ENCODE data around the gene USP34. TPM values are rescaled to one million over a fixed set of nuclear protein-coding genes. Genes with fewer than 3 reads are reported as not detected.
A peak's percentile ranks its signal among the peaks of the same experiment; 100 is the strongest.

Gene USP34
- total and polyA plus RNA-seq, 9 of the 15 experiments (the other 6 are each of a cell fraction or from before 2014, with no cell fraction given): 19.8 to 108 (median 67.8) TPM

DNA sequence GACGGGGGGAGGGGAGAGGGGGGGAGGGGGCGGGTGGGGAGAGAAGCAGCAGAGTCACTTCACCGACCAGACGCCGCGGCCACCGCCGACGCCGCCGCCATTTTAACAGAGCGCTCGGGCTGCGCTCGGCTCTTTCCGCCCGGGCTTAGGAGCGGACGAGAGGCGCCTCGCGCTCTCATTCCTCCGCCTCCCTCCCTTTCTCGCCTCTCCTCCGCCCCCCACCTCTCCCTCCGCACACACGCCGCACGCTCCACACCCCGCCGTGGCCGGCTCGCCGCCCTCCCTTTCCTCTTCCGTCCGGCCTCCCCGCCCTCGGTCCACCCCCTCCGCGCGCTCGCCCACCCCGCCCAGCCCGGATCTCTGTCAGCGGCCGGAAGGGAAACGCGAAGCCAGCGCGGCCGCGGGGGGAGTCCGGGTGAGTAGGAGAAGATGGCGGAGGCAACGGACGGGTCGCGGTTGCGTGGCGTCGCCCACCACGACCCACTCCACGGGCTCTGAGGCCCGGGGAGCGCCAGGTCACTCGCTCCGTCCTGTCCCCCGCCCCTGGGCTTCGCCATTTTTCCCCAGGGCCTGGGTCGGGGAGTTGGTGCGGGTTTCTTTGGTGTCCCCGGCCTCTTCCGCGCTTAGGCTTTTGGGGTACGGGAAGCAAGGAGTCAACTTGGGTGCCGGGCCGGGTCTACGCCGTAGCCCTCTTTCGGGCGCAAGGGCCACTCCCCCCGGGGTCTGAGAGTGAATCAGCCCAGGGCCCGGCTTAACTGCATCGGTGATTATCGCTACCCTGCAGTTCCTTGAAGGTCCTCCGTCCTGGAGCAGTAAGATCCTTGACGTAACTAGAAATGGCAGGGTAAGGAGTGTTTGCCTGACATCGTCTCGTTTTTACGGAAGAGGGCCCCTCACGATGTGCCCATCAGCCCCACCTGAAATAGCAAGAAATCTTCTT is at the start of gene USP34 (continued):
- no peak for TF ChIP-seq EZH2 (IDR thresholded peaks at IDR 0.05; ENCODE audit: borderline replicate concordance, low read depth, low read length)
- no peak; a peak in 1 of 4 replicates for TF ChIP-seq FOXK2 (conservative IDR thresholded peaks at IDR 0.05 in 1 of 2, IDR thresholded peaks at IDR 0.05 in 1 of 2; ENCODE audit: low read depth in 2 of 2)
- no peak for TF ChIP-seq KLF13 (tag; IDR thresholded peaks at IDR 0.05; ENCODE audit: borderline replicate concordance, low read depth)
- TF ChIP-seq SETDB1 (IDR thresholded peaks at IDR 0.05; ENCODE audit: low read length): no peak
- no peak for TF ChIP-seq STAG1 (CRISPR knock-in tag; IDR thresholded peaks at IDR 0.05; ENCODE audit: borderline replicate concordance)
- TF ChIP-seq RBFOX2 (IDR thresholded peaks at IDR 0.05; ENCODE audit: low read depth, low read length): peak; percentile 95
- TF ChIP-seq PURB (CRISPR knock-in tag; IDR thresholded peaks at IDR 0.05; ENCODE audit: low read depth): no peak
- TF ChIP-seq ZNF699 (CRISPR knock-in tag; IDR thresholded peaks at IDR 0.05; ENCODE audit: insufficient replicate concordance): no peak
- TF ChIP-seq KLF10 (CRISPR knock-in tag; IDR thresholded peaks at IDR 0.05): no peak
- TF ChIP-seq, protein P1, sequence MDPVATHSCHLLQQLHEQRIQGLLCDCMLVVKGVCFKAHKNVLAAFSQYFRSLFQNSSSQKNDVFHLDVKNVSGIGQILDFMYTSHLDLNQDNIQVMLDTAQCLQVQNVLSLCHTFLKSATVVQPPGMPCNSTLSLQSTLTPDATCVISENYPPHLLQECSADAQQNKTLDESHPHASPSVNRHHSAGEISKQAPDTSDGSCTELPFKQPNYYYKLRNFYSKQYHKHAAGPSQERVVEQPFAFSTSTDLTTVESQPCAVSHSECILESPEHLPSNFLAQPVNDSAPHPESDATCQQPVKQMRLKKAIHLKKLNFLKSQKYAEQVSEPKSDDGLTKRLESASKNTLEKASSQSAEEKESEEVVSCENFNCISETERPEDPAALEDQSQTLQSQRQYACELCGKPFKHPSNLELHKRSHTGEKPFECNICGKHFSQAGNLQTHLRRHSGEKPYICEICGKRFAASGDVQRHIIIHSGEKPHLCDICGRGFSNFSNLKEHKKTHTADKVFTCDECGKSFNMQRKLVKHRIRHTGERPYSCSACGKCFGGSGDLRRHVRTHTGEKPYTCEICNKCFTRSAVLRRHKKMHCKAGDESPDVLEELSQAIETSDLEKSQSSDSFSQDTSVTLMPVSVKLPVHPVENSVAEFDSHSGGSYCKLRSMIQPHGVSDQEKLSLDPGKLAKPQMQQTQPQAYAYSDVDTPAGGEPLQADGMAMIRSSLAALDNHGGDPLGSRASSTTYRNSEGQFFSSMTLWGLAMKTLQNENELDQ (CRISPR knock-in tag; IDR thresholded peaks at IDR 0.05; ENCODE audit: borderline replicate concordance): no peak
- TF ChIP-seq GABPB1 (CRISPR knock-in tag; IDR thresholded peaks at IDR 0.05): peak; percentile 72
- peak; percentile 89 to 99 for TF ChIP-seq MAZ (CRISPR knock-in tag; conservative IDR thresholded peaks at IDR 0.05 in 1 of 2, IDR thresholded peaks at IDR 0.05 in 1 of 2)
- no peak for TF ChIP-seq TOE1 (IDR thresholded peaks at IDR 0.05; ENCODE audit: borderline replicate concordance)
- no peak for TF ChIP-seq TOE1 (CRISPR knock-in tag; IDR thresholded peaks at IDR 0.05; ENCODE audit: borderline replicate concordance, low read depth)
- TF ChIP-seq L3MBTL2 (IDR thresholded peaks at IDR 0.05): 0 out of 2 replicates have a peak, but pooled peaks have one; percentile 33
- TF ChIP-seq HDAC8 (tag; IDR thresholded peaks at IDR 0.05): no peak
- TF ChIP-seq MYNN (IDR thresholded peaks at IDR 0.05): no peak
- no peak for TF ChIP-seq MYNN (CRISPR knock-in tag; IDR thresholded peaks at IDR 0.05)
- TF ChIP-seq SMARCA4 (IDR thresholded peaks at IDR 0.05): peak; percentile 41; the same call in 1 of the 2 replicates
- TF ChIP-seq NEUROD1 (IDR thresholded peaks at IDR 0.05; ENCODE audit: borderline replicate concordance, low read depth, low read length, partially characterized antibody): peak; percentile 43
- TF ChIP-seq CAMTA2 (CRISPR knock-in tag; conservative IDR thresholded peaks at IDR 0.05): no peak
- no peak for TF ChIP-seq U2AF2 (optimal IDR thresholded peaks at IDR 0.05; ENCODE audit: low read depth, low read length)
- no peak for TF ChIP-seq ZNF561 (CRISPR knock-in tag; conservative IDR thresholded peaks at IDR 0.05)
- TF ChIP-seq ZKSCAN1 (IDR thresholded peaks at IDR 0.05; ENCODE audit: low read depth, low read length): no peak
- TF ChIP-seq NUFIP1 (IDR thresholded peaks at IDR 0.05; ENCODE audit: partially characterized antibody): no peak
- TF ChIP-seq, protein P2, sequence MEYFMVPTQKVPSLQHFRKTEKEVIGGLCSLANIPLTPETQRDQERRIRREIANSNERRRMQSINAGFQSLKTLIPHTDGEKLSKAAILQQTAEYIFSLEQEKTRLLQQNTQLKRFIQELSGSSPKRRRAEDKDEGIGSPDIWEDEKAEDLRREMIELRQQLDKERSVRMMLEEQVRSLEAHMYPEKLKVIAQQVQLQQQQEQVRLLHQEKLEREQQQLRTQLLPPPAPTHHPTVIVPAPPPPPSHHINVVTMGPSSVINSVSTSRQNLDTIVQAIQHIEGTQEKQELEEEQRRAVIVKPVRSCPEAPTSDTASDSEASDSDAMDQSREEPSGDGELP (CRISPR knock-in tag; IDR thresholded peaks at IDR 0.05; ENCODE audit: borderline replicate concordance): peak; percentile 47; the same call in 1 of the 2 replicates
- 0 out of 2 replicates have a peak, but pooled peaks have one; percentile 32 for TF ChIP-seq NBN (IDR thresholded peaks at IDR 0.05; ENCODE audit: low read depth)

Data from K562 (cell line).